OCI-LY3 (cell line): Measurements from ENCODE around the gene SMIM3.

ENCODE experiments used
- CTCF ChIP-seq: fragments of 200-600, 300-600 bp; sonication (generic); IDR thresholded peaks from 2 replicates; pipeline ENCODE4 v1.5.1; 2014; ENCODE audit warnings: antibody characterized with exemption, low read length, low read depth
- EZH2phosphoT487 ChIP-seq: fragments of 200-600 bp; shearing (Covaris generic); IDR thresholded peaks from 2 replicates; pipeline ENCODE4 v1.6.1; 2018; ENCODE audit warnings: antibody characterized with exemption, mixed run types, low read depth

DNA sequence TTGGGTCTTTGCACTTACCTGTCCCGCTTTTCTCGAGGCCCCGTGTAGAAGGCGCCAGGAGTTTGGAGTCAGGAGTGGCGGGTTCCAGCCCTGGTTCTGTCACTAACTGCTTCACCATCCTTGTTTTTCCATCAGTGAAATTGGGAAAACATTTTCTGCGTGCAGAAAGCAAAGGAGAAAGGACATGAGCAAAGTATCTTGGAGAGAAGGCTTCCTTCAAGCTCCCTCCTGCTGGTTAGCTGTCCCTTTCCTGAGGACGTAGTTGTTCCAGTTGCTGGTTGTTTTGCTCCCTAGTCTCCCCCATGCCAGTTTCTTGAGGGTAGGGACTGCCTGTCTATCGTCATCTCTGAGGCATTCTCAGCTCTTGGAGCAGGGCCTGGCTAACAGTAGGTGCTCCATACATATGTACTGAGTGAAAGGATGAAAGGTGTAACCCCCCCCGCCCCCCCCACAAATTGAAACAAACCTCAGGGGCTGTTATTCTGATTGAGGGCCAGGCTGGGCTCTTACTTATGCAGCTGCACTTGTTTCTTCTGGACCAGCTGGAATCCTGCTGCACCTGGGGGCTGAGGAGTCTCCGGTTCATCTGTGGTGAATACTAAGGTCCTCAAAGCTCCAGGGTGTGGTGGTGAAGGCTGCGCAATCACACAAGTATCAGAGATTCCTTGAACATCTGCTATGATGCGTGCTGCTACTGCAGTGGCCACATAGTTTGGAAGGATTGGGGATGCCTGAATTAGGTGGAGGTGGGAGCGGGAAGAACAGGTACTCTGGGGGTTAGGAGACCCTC lies 1.0 kb downstream of the SMIM3 start:
- no peak for TF ChIP-seq CTCF
- no peak for TF ChIP-seq EZH2phosphoT487
